GM18909 (cell line): ENCODE results near the gene CEP192.
A peak's percentile ranks its signal among the peaks of the same experiment; 100 is the strongest.
"Not testable (repeated sequence)": the region's sequence is repeated elsewhere in the genome, so short reads cannot be mapped to it uniquely, and the experiment has no call there.

ENCODE experiments used
- ATAC-seq: cut with Tn5 transposase; IDR thresholded peaks from one replicate; pipeline ENCODE4 v1.9.1; 2021; ENCODE audit warnings: mild to moderate bottlenecking; ENCODE audit not compliant: unreplicated experiment, poor library complexity

Gene CEP192, protein sequence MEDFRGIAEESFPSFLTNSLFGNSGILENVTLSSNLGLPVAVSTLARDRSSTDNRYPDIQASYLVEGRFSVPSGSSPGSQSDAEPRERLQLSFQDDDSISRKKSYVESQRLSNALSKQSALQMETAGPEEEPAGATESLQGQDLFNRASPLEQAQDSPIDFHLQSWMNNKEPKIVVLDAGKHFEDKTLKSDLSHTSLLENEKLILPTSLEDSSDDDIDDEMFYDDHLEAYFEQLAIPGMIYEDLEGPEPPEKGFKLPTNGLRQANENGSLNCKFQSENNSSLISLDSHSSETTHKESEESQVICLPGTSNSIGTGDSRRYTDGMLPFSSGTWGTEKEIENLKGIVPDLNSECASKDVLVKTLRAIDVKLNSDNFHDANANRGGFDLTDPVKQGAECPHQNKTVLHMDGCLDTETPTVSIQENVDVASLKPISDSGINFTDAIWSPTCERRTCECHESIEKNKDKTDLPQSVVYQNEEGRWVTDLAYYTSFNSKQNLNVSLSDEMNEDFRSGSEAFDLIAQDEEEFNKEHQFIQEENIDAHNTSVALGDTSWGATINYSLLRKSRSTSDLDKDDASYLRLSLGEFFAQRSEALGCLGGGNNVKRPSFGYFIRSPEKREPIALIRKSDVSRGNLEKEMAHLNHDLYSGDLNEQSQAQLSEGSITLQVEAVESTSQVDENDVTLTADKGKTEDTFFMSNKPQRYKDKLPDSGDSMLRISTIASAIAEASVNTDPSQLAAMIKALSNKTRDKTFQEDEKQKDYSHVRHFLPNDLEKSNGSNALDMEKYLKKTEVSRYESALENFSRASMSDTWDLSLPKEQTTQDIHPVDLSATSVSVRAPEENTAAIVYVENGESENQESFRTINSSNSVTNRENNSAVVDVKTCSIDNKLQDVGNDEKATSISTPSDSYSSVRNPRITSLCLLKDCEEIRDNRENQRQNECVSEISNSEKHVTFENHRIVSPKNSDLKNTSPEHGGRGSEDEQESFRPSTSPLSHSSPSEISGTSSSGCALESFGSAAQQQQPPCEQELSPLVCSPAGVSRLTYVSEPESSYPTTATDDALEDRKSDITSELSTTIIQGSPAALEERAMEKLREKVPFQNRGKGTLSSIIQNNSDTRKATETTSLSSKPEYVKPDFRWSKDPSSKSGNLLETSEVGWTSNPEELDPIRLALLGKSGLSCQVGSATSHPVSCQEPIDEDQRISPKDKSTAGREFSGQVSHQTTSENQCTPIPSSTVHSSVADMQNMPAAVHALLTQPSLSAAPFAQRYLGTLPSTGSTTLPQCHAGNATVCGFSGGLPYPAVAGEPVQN (N-terminal part only)

GRCh38 chr18:12990967-12991820 lies at the start of gene CEP192:
TSS of gene CEP192 (plus strand) at chr18:12991362. CDS start at chr18:12999425, 8,063 bp downstream.
- peak; percentile 85 for ATAC-seq

GRCh38 chr18:12943215-12943614 lies 47.9 kb upstream of the CEP192 start:
- ATAC-seq, result no peak

GRCh38 chr18:12944709-12945108 lies 46.5 kb upstream of the CEP192 start:
- no peak for ATAC-seq

DNA sequence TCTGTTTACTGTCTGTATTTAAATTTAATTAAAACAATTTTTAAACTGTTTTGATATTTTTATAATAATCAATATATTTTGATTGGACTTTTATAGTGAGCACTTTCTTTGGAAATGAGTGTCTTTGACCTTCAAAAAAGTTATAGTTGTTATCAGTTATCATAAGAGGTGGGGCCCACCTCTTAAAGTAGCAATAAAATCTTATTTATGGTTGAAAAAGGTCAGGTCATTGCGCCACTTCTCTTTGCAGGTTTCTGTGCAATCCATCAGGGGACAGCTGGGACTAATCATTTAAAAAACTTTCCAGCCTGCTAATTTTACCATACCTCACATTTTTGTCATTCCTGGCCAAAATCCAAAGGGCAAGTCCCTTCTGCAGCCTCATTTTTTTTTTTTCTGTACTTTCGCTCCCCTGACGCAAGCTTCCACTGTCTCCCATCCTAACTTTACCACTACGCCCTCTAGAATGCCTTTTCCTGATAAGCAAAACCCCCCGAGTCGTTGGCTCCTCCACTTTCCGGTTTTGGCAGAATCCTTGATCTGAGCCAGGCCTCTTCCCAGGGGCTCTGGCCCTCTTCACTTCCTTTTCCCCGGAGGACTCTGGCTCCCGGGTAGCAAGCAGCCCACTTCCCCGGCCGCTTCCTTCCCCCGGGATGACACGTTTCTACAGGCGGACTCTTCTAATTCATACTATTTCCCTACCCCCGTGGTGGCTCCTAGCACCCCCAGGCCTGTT lies 44.4 kb upstream of the CEP192 start:
- peak; percentile 1 for ATAC-seq

DNA sequence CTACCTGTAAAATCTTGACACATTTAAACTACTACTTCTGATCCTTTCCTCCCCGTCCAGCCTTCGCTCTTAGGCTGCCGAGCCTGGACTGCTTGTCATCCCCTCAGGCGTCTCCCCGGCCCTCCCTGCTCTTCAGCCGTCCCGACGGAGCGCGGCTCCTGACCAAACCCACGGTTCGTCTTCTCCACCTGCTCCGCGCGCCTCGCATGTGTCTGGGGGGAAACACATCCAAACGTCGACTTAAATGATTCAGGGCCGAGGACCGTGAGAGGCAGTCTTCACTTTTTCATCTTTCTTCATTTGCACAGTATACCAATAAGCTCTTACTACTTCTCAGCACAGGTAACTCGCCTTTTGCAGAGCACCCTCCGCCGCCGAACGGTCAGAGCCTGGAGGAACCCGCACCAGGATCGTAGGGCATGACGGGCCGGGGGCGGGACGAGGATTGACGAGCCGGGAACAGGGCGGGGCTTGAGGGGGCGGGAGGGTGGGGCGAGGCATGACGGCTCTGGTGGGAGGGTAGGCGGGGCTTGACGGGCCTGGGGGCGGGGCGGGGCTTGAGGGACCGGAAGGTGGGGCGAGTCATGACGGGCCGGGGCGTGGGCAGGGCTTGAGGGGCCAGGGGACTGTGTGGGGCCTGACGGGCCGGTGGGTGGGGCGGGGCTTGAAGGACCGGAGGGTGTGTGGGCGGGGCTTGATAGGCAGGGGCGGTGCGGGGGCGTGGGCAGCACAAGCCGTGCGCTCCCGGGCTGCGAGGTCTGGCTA lies 43.7 kb upstream of the CEP192 start, which contains the start of gene SEH1L:
Gene SEH1L, plus strand, starts transcription at position 727 of the 765 bp plus-strand sequence. CDS start 111 bp downstream, outside the sequence.
- ATAC-seq, result peak; percentile 75

- peak; percentile 81 for ATAC-seq
Measured at GRCh38 chr18:12948050-12948804, 42.9 kb upstream of the CEP192 start.

DNA sequence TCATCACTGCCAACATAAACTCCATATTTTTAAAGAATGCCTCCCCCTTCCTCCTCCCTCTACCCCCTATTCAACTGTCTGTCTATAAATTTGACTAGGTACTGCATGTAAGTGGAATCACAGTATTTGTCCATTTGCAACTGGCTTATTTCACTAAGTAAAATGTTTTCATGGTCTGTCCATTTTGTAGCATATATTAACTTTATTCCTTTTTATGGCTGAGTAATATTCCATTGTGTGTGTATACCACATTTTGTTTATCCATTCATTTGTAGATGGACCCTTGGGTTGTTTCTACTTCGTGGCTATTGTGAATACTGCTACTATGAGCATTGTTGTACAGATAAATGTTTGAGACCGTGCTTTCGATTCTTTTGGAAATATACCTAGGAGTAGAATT lies 32.7 kb upstream of the CEP192 start:
- ATAC-seq, result no peak

- ATAC-seq, result no peak
Measured at GRCh38 chr18:12960395-12960794, 30.8 kb upstream of the CEP192 start.

DNA sequence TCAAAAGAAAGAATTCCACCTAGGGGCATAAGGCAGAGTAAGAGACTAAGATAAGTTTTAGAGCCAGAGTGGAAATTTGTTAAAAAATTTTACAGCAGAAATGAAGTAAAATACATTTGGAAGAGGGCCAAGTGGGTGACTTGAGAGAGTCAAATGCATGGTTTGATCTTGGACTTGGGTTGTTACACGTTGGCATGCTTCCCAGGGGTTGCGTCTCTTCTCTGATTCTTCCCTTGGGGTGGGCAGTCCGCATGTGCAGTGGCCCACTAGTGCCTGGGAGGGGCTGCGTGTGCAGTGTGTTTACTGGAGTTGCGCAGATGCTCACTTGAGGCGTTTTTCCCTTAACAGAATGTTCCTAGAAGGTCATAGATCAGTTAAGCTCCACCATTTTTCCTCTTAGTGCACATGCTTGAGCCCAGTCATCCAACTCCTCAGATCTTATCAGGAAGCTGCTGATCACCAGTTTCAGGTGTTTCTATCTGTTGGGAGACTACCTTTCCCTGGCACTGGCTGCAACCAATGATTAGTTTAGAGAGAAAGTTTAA lies 30.2 kb upstream of the CEP192 start:
- no peak for ATAC-seq

GRCh38 chr18:12963069-12963468 lies 28.1 kb upstream of the CEP192 start:
- ATAC-seq, result no peak

GRCh38 chr18:12968115-12968514 lies 23.0 kb upstream of the CEP192 start:
- no peak for ATAC-seq

GRCh38 chr18:12968619-12969018 lies 22.5 kb upstream of the CEP192 start:
- no peak for ATAC-seq

GRCh38 chr18:12973562-12974213 lies 17.5 kb upstream of the CEP192 start:
- ATAC-seq, result no peak

- no peak for ATAC-seq
Measured at GRCh38 chr18:12975488-12975887, 15.7 kb upstream of the CEP192 start.

DNA sequence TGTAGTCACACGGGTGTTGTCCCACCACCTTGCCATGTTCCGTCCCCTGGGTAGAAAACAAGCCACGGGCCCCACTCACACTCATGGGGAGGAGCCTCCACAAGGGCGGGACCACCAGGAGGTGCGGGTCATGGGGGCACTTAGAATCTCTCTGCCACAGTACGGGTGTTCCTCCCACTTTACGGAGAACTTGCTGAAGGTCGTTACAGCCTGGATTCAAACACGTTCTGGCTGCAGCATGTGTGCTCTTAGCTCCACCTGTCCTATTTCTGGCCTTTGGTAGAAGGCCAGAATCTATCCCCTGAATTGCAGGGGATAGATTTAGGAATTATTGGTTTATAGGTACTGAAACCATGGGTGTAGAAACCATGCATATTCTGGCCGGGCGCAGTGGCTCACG lies 14.9 kb upstream of the CEP192 start:
- ATAC-seq, result no peak

- not testable (repeated sequence) for ATAC-seq
Measured at GRCh38 chr18:12980065-12980464, 11.1 kb upstream of the CEP192 start.
